Panc1 (cell line): Measurements from ENCODE around the gene ATG10.

Source experiments
- SIN3A ChIP-seq: IDR thresholded peaks from 2 replicates; pipeline ENCODE4 v1.6.1; 2012; ENCODE audit warnings: low read depth, mild to moderate bottlenecking, low read length, moderate library complexity, borderline replicate concordance; ENCODE audit not compliant: insufficient read depth
- TF ChIP-seq, protein P1 (sequence below): fragments of 450-650 bp; IDR thresholded peaks from 2 replicates; pipeline ENCODE4 v1.5.1; 2017; ENCODE audit warnings: mild to moderate bottlenecking
- TF ChIP-seq, protein P2 (sequence below), 2 experiments: IDR thresholded peaks; 2 replicates each; pipeline ENCODE4 v1.6.1; 2011 to 2012; ENCODE audit warnings: low read depth in 2 of 2, control low read depth in 1 of 2, low read length in 1 of 2, mild to moderate bottlenecking in 1 of 2, moderate library complexity in 1 of 2; ENCODE audit not compliant: insufficient read depth in 1 of 2

DNA sequence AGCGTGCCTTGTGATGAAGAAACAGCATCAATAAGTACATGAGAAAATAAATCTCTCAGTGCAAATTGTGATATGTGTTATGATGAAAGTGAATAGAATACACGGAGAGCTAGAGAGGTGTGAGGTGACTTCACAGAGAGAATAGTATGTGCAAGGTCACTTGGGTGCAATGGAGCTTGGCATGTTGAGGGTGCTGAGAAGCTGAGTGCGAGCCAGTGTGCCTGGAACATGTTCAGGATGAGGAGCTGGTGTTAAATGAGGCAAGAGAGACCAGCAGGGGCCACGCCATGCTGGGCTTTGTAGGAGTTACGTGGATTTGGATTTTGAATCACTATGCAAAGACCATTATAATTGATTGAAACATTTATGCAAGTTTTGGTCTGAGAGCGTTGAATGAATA lies 319.1 kb downstream of the ATG10 start:
- TF ChIP-seq, protein P1, sequence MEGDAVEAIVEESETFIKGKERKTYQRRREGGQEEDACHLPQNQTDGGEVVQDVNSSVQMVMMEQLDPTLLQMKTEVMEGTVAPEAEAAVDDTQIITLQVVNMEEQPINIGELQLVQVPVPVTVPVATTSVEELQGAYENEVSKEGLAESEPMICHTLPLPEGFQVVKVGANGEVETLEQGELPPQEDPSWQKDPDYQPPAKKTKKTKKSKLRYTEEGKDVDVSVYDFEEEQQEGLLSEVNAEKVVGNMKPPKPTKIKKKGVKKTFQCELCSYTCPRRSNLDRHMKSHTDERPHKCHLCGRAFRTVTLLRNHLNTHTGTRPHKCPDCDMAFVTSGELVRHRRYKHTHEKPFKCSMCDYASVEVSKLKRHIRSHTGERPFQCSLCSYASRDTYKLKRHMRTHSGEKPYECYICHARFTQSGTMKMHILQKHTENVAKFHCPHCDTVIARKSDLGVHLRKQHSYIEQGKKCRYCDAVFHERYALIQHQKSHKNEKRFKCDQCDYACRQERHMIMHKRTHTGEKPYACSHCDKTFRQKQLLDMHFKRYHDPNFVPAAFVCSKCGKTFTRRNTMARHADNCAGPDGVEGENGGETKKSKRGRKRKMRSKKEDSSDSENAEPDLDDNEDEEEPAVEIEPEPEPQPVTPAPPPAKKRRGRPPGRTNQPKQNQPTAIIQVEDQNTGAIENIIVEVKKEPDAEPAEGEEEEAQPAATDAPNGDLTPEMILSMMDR: no peak
- TF ChIP-seq SIN3A: no peak
- TF ChIP-seq, protein P2, sequence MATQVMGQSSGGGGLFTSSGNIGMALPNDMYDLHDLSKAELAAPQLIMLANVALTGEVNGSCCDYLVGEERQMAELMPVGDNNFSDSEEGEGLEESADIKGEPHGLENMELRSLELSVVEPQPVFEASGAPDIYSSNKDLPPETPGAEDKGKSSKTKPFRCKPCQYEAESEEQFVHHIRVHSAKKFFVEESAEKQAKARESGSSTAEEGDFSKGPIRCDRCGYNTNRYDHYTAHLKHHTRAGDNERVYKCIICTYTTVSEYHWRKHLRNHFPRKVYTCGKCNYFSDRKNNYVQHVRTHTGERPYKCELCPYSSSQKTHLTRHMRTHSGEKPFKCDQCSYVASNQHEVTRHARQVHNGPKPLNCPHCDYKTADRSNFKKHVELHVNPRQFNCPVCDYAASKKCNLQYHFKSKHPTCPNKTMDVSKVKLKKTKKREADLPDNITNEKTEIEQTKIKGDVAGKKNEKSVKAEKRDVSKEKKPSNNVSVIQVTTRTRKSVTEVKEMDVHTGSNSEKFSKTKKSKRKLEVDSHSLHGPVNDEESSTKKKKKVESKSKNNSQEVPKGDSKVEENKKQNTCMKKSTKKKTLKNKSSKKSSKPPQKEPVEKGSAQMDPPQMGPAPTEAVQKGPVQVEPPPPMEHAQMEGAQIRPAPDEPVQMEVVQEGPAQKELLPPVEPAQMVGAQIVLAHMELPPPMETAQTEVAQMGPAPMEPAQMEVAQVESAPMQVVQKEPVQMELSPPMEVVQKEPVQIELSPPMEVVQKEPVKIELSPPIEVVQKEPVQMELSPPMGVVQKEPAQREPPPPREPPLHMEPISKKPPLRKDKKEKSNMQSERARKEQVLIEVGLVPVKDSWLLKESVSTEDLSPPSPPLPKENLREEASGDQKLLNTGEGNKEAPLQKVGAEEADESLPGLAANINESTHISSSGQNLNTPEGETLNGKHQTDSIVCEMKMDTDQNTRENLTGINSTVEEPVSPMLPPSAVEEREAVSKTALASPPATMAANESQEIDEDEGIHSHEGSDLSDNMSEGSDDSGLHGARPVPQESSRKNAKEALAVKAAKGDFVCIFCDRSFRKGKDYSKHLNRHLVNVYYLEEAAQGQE (IDR thresholded peaks at IDR 0.05; ENCODE audit: insufficient read depth in 1 of 2, low read depth in 2 of 2, low read length in 1 of 2): no peak
